ENCODE results near the gene EDC4.
"Not testable (repeated sequence)": the region's sequence is repeated elsewhere in the genome, so short reads cannot be mapped to it uniquely, and the experiment has no call there.

Gene EDC4

GRCh38 chr16:67862623-67863583 lies 9.9 kb upstream of the EDC4 start:
- no peak overlapping the region for H3K27ac ChIP-seq
- TF ChIP-seq ZFX (IDR thresholded peaks at IDR 0.05) (no peak), CTCF (conservative IDR thresholded peaks at IDR 0.05) (no peak)

GRCh38 chr16:67864044-67864443 lies 8.8 kb upstream of the EDC4 start:
- not testable (repeated sequence) for H3K27ac ChIP-seq

GRCh38 chr16:67864594-67864993 lies 8.3 kb upstream of the EDC4 start:
- TF ChIP-seq CTCF (conservative IDR thresholded peaks at IDR 0.05) (no peak), ZFX (IDR thresholded peaks at IDR 0.05) (no peak)
- H3K27ac ChIP-seq: no peak overlapping the region

- TF ChIP-seq CTCF (conservative IDR thresholded peaks at IDR 0.05) (no peak; the same call in 1 of the 2 replicates), ZFX (IDR thresholded peaks at IDR 0.05) (no peak)
- H3K27ac ChIP-seq: no peak overlapping the region
Measured at GRCh38 chr16:67865318-67865717, 7.5 kb upstream of the EDC4 start.

GRCh38 chr16:67868290-67868689 lies 4.6 kb upstream of the EDC4 start:
- no peak overlapping the region for H3K27ac ChIP-seq
- no peak for TF ChIP-seq ZFX (IDR thresholded peaks at IDR 0.05)
- no peak for TF ChIP-seq CTCF (conservative IDR thresholded peaks at IDR 0.05)

GRCh38 chr16:67869653-67870052 lies 3.2 kb upstream of the EDC4 start:
- TF ChIP-seq CTCF (conservative IDR thresholded peaks at IDR 0.05) (no peak), ZFX (IDR thresholded peaks at IDR 0.05) (no peak)
- no peak overlapping the region for H3K27ac ChIP-seq

- H3K27ac ChIP-seq: no peak overlapping the region
- TF ChIP-seq ZFX (IDR thresholded peaks at IDR 0.05): no peak
- no peak for TF ChIP-seq CTCF (conservative IDR thresholded peaks at IDR 0.05)
Measured at GRCh38 chr16:67871256-67871655, 1.6 kb upstream of the EDC4 start.

Measured in C4-2B (cell line).